H9 (cell line): Measurements from ENCODE around the gene UGT1A8. TPM values are rescaled to one million over a fixed set of nuclear protein-coding genes. Genes with fewer than 3 reads are reported as not detected.

Source experiments
- DNase-seq: peaks from one replicate; pipeline ENCODE4 v3.0.0-alpha.2; 2017
- H2AFZ ChIP-seq: one replicate; pipeline ENCODE4 v1.6.1; 2013; ENCODE audit warnings: mild to moderate bottlenecking, low read length, control low read depth, moderate library complexity
- H2AK5ac ChIP-seq: 2 replicates; pipeline ENCODE4 v1.6.1; 2013; ENCODE audit warnings: low read length, control low read depth, mixed read lengths; ENCODE audit not compliant: insufficient read length
- H2BK120ac ChIP-seq: one replicate; pipeline ENCODE4 v1.6.1; 2013; ENCODE audit warnings: low read depth, mild to moderate bottlenecking, low read length, control low read depth, inconsistent platforms; ENCODE audit not compliant: poor library complexity, severe bottlenecking
- H2BK12ac ChIP-seq: 2 replicates; pipeline ENCODE4 v1.6.1; 2013; ENCODE audit warnings: low read length, control low read depth, mixed read lengths, low read depth; ENCODE audit not compliant: insufficient read length
- H2BK15ac ChIP-seq: 2 replicates; pipeline ENCODE4 v1.6.1; 2013; ENCODE audit warnings: low read depth, low read length, control low read depth
- H2BK20ac ChIP-seq: one replicate; pipeline ENCODE4 v1.6.1; 2013; ENCODE audit warnings: low read depth, mild to moderate bottlenecking, low read length, control low read depth, inconsistent platforms; ENCODE audit not compliant: poor library complexity, severe bottlenecking
- H2BK5ac ChIP-seq: 2 replicates; pipeline ENCODE4 v1.6.1; 2013; ENCODE audit warnings: low read length, control low read depth, mixed read lengths; ENCODE audit not compliant: insufficient read length
- H3K14ac ChIP-seq: 2 replicates; pipeline ENCODE4 v1.6.1; 2013; ENCODE audit warnings: low read length, control low read depth; ENCODE audit not compliant: insufficient read depth
- H3K18ac ChIP-seq: 2 replicates; pipeline ENCODE4 v1.6.1; 2013; ENCODE audit warnings: low read depth, mild to moderate bottlenecking, mixed read lengths, low read length, control low read depth; ENCODE audit not compliant: insufficient read length
- H3K23ac ChIP-seq: 2 replicates; pipeline ENCODE4 v1.6.1; 2013; ENCODE audit warnings: low read length, control low read depth, mixed read lengths, low read depth; ENCODE audit not compliant: insufficient read length
- H3K23me2 ChIP-seq: 2 replicates; pipeline ENCODE4 v1.6.1; 2013; ENCODE audit warnings: low read depth, mild to moderate bottlenecking, mixed read lengths, low read length, control low read depth; ENCODE audit not compliant: insufficient read length, poor library complexity, severe bottlenecking
- H3K27ac ChIP-seq: 2 replicates; pipeline ENCODE4 v1.5.1; 2013; ENCODE audit warnings: low read length, control low read depth, mixed read lengths, low read depth; ENCODE audit not compliant: insufficient read length
- H3K27me3 ChIP-seq: 2 replicates; pipeline ENCODE4 v1.6.1; 2013; ENCODE audit warnings: low read length, control low read depth, inconsistent platforms; ENCODE audit not compliant: insufficient read depth
- H3K4ac ChIP-seq: 2 replicates; pipeline ENCODE4 v1.6.1; 2013; ENCODE audit warnings: low read depth, mild to moderate bottlenecking, control low read depth, inconsistent platforms, low read length, moderate library complexity
- H3K4me1 ChIP-seq: 2 replicates; pipeline ENCODE4 v1.6.1; 2013; ENCODE audit warnings: low read length, control low read depth, inconsistent platforms; ENCODE audit not compliant: insufficient read depth
- H3K4me2 ChIP-seq: 2 replicates; pipeline ENCODE4 v1.6.1; 2013; ENCODE audit warnings: low read length, control low read depth, mixed read lengths; ENCODE audit not compliant: insufficient read length, insufficient read depth
- H3K56ac ChIP-seq: 2 replicates; pipeline ENCODE4 v1.6.1; 2013; ENCODE audit warnings: low read depth, mild to moderate bottlenecking, mixed read lengths, low read length, control low read depth; ENCODE audit not compliant: insufficient read length
- H3K79me1 ChIP-seq: 2 replicates; pipeline ENCODE4 v1.6.1; 2013; ENCODE audit warnings: low read depth, mild to moderate bottlenecking, moderate library complexity, low read length, control low read depth, inconsistent platforms; ENCODE audit not compliant: insufficient read depth, poor library complexity, severe bottlenecking
- H3K79me2 ChIP-seq: 2 replicates; pipeline ENCODE4 v1.6.1; 2013; ENCODE audit warnings: low read length, control low read depth, inconsistent platforms; ENCODE audit not compliant: insufficient read depth
- H3K9ac ChIP-seq: 2 replicates; pipeline ENCODE4 v1.6.1; 2013; ENCODE audit warnings: low read length, control low read depth, mixed read lengths; ENCODE audit not compliant: insufficient read length; ENCODE audit errors: extremely low read depth
- H3K9me3 ChIP-seq: one replicate; pipeline ENCODE4 v1.6.1; 2013; ENCODE audit warnings: low read depth, low read length, inconsistent platforms; ENCODE audit not compliant: control insufficient read depth
- H3T11ph ChIP-seq: one replicate; pipeline ENCODE4 v1.6.1; 2013; ENCODE audit warnings: mild to moderate bottlenecking, low read length, control low read depth, inconsistent platforms
- H4K20me1 ChIP-seq: one replicate; pipeline ENCODE4 v1.6.1; 2013; ENCODE audit not compliant: control insufficient read depth, insufficient read length, insufficient read depth
- H4K5ac ChIP-seq: 2 replicates; pipeline ENCODE4 v1.6.1; 2013; ENCODE audit warnings: low read depth, mild to moderate bottlenecking, mixed read lengths, low read length, control low read depth; ENCODE audit not compliant: insufficient read length
- H4K8ac ChIP-seq: replicated peaks from 2 replicates; pipeline ENCODE4 v1.6.1; 2013; ENCODE audit warnings: low read length, control low read depth, mixed read lengths, low read depth; ENCODE audit not compliant: insufficient read length
- H4K91ac ChIP-seq: 2 replicates; pipeline ENCODE4 v1.6.1; 2013; ENCODE audit warnings: low read depth, mild to moderate bottlenecking, moderate library complexity, mixed read lengths, low read length, control low read depth; ENCODE audit not compliant: insufficient read length
- H3K27ac Mint-ChIP-seq, 3 experiments: 2 replicates in 2 of 3; 3 replicates in 1 of 3; pipeline ENCODE4 v1.8.0; 2020 to 2021; ENCODE audit warnings: mixed read lengths in 3 of 3, mild to moderate bottlenecking in 1 of 3, moderate library complexity in 1 of 3
- H3K27me3 Mint-ChIP-seq: 2 replicates; pipeline ENCODE4 v1.8.0; 2021; ENCODE audit warnings: low read depth, mild to moderate bottlenecking, moderate library complexity, mixed read lengths
- H3K36me3 Mint-ChIP-seq, 3 experiments: 2 replicates in 2 of 3; 3 replicates in 1 of 3; pipeline ENCODE4 v1.8.0; 2020 to 2021; ENCODE audit warnings: low read depth in 3 of 3, mixed read lengths in 3 of 3; ENCODE audit not compliant: insufficient read depth in 1 of 3
- H3K4me1 Mint-ChIP-seq, 2 experiments: 2 replicates each; pipeline ENCODE4 v1.8.0; 2020; ENCODE audit warnings: mixed read lengths in 2 of 2
- H3K4me3 Mint-ChIP-seq, 2 experiments: 2 replicates in 1 of 2; 3 replicates in 1 of 2; pipeline ENCODE4 v1.8.0; 2020 to 2021; ENCODE audit warnings: mild to moderate bottlenecking in 2 of 2, mixed read lengths in 2 of 2, moderate library complexity in 1 of 2
- H3K9me3 Mint-ChIP-seq, 2 experiments: 2 replicates in 1 of 2; 3 replicates in 1 of 2; pipeline ENCODE4 v1.8.0; 2020; ENCODE audit warnings: mild to moderate bottlenecking in 2 of 2, mixed read lengths in 2 of 2, moderate library complexity in 1 of 2
- CTCF ChIP-seq: fragments of 200-600 bp; sonication (generic); conservative IDR thresholded peaks from 3 replicates; pipeline ENCODE4 v1.8.0; 2021; ENCODE audit warnings: antibody characterized with exemption, mild to moderate bottlenecking
- WGBS: extraction: QIAGEN DNeasy Blood & Tissue Kit; methylation state at CpG from one replicate; pipeline ENCODE4 v1.1.7; 2013; ENCODE audit warnings: missing lambda C conversion rate, low lambda C conversion rate, mixed read lengths; ENCODE audit not compliant: insufficient read length; ENCODE audit errors: extremely low coverage; 5-methylcytosine and 5-hydroxymethylcytosine counted together
- total RNA-seq: library from RNA; stranded (reverse); gene quantifications from 2 replicates; pipeline ENCODE4 v1.2.1, GENCODE V29; 2021

UGT1A8 gene
- total RNA-seq, 1 experiment from 2014 or later, result not detected

GRCh38 chr2:233651430-233651829 is 34.0 kb downstream of the UGT1A8 start:
- no peaks in the 10 kb centered on the region for H3K79me2 ChIP-seq
- H3K27me3 ChIP-seq, result no peaks in the 10 kb centered on the region
- H2BK15ac ChIP-seq, result no peak overlapping the region
- Mint-ChIP-seq H3K36me3 (peaks cover 8 to 14% (median 14%) of the 10 kb centered on the region in 3 experiments), H3K27ac (no peak overlapping the region), H3K4me1 (no peaks in the 10 kb centered on the region), H3K27me3 (peaks cover 11% of the 10 kb centered on the region), H3K9me3 (peaks cover 16 to 18% of the 10 kb centered on the region in 2 experiments), H3K4me3 (no peak overlapping the region)
- no peak overlapping the region for H3K9ac ChIP-seq
- H3K14ac ChIP-seq, result no peak overlapping the region
- no peak overlapping the region for H2BK5ac ChIP-seq
- no peaks in the 10 kb centered on the region for H3K9me3 ChIP-seq
- no peak overlapping the region for H2BK20ac ChIP-seq
- H4K5ac ChIP-seq, result no peak overlapping the region
- H2BK12ac ChIP-seq, result no peak overlapping the region
- H3T11ph ChIP-seq, result no peak overlapping the region
- TF ChIP-seq CTCF, result no peak
- no peaks in the 10 kb centered on the region for H3K4me1 ChIP-seq
- no CpG with 5 or more reads among the region's 2 CpGs for WGBS
- no peak overlapping the region for H2AFZ ChIP-seq
- no peaks in the 10 kb centered on the region for H4K20me1 ChIP-seq
- no peaks in the 10 kb centered on the region for H3K79me1 ChIP-seq
- H4K8ac ChIP-seq, result no peak overlapping the region
- no peak overlapping the region for H2BK120ac ChIP-seq
- H3K23me2 ChIP-seq, result no peaks in the 10 kb centered on the region
- H3K56ac ChIP-seq, result no peak overlapping the region
- H3K23ac ChIP-seq, result no peak overlapping the region
- no peak overlapping the region for H4K91ac ChIP-seq
- no peak overlapping the region for H3K27ac ChIP-seq
- no peak overlapping the region for H3K4ac ChIP-seq
- H2AK5ac ChIP-seq, result no peak overlapping the region
- H3K18ac ChIP-seq, result no peak overlapping the region
- no peak for DNase-seq
- no peak overlapping the region for H3K4me2 ChIP-seq
